Vagina (tissue), 2 donors: Measurements from ENCODE around the gene CAMKK2. TPM values are rescaled to one million over a fixed set of nuclear protein-coding genes. Genes with fewer than 3 reads are reported as not detected.

Experiments
- DNase-seq, 2 donors: peaks; one replicate each; pipeline ENCODE4 v3.0.0-alpha.2; 2017; ENCODE audit errors: extremely low spot score in 2 of 2
- H3K27ac ChIP-seq: fragments of 200-600 bp; sonication (generic); one replicate; pipeline ENCODE4 v1.5.1; 2019
- H3K27me3 ChIP-seq: fragments of 200-600 bp; sonication (generic); one replicate; pipeline ENCODE4 v1.5.1; 2019
- H3K36me3 ChIP-seq, 2 donors: fragments of 200-600 bp; sonication (generic); one replicate each; pipeline ENCODE4 v1.5.1; 2017 to 2019
- H3K4me1 ChIP-seq: fragments of 200-600 bp; sonication (generic); one replicate; pipeline ENCODE4 v1.5.1; 2019
- H3K4me3 ChIP-seq, 2 donors: fragments of 200-600 bp; sonication (generic); 1 replicate in 1 of 2; 2 replicates in 1 of 2; pipeline ENCODE4 v1.5.1; 2016 to 2019
- H3K9me3 ChIP-seq: fragments of 200-600 bp; sonication (generic); one replicate; pipeline ENCODE4 v1.5.1; 2019
- POLR2A ChIP-seq, 2 donors: fragments of 450-650 bp; IDR thresholded peaks; one replicate each; pipeline ENCODE4 v1.6.1; 2017; ENCODE audit warnings: antibody characterized with exemption in 2 of 2, mild to moderate bottlenecking in 2 of 2, moderate library complexity in 2 of 2
- POLR2AphosphoS5 ChIP-seq, 2 donors: sonication (generic); formaldehyde crosslinking; IDR thresholded peaks; one replicate each; pipeline ENCODE4 v1.9.0; 2017; ENCODE audit warnings: antibody characterized with exemption in 2 of 2, mild to moderate bottlenecking in 2 of 2, low read depth in 1 of 2; ENCODE audit not compliant: insufficient read depth in 1 of 2
- intact Hi-C: fragments of 100-400 bp; cut with DNase I; formaldehyde crosslinking; loops from one replicate; pipeline ENCODE4 v1.15.1; 2023
- total RNA-seq: library from RNA; depleted of rRNA; stranded (reverse); fragments of >200 nt; gene quantifications from one replicate; pipeline ENCODE4 v1.2.3, GENCODE V29; 2016
- TF ChIP-seq, protein P1 (sequence below), 3 experiments: fragments of 450-650 bp in 2 of 3; fragments of 200-600 bp in 1 of 3; sonication (generic) in 1 of 3; IDR thresholded peaks; one replicate each; pipeline ENCODE4 v1.5.1; 2017 to 2019; ENCODE audit warnings: antibody characterized with exemption in 3 of 3, mild to moderate bottlenecking in 2 of 3, moderate library complexity in 2 of 3

Gene CAMKK2
- 32.7 TPM for total RNA-seq

DNA sequence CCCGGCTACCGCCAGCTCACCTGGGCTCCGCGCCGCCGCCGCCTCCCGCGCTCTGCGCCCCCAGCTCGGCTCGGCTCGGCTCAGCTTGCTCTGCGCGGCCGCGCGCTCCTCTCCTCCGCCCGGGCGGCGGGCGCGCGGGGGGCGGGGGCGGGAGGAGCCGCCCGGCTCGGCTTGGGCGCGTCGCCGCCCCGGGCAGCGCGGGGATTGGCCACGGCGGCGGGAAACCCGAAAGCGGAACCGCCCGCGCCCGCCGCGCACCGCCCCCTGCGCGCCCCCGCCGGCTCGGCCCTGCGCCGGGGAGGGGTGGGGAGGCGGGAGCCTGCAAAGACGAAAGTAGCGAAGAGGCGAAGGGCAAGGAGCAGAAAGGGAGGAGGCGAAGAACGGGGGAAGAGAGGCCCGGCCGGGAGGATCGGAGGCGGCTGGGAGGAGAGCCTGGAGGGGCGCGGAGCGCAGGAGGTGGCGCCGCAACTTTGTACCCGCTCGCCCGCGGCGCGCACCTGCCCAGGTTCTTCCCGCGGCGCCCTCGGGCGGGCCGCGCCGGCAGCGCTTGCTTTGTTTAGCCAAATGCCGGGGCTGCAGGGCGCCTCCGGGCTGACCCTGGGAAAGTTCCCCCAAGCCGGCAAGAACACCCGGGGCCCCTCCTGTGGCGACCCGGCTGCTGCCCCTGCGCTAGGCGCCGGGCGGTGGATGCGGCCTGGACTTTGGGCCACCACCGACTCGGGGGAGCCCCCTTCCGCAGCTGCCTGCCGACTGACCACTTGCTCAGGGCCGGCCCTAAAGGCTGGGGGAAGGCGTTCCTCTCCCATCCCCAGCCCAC lies at the start of gene CAMKK2:
TSS of gene CAMKK2 (minus strand) at position 92 of the 817 bp plus-strand sequence. CDS start 22,183 bp downstream, outside the sequence.
- intact Hi-C loops = no loop called here
- H3K4me3 ChIP-seq = peak within 1 kb of the TSS; percentile 98 to 99
- H3K27ac ChIP-seq = peak within 1 kb of the TSS; percentile 96
- no peaks in the 10 kb centered on the region for H3K9me3 ChIP-seq
- H3K4me1 ChIP-seq = peaks cover 35% of the 10 kb centered on the region
- TF ChIP-seq, protein P1, sequence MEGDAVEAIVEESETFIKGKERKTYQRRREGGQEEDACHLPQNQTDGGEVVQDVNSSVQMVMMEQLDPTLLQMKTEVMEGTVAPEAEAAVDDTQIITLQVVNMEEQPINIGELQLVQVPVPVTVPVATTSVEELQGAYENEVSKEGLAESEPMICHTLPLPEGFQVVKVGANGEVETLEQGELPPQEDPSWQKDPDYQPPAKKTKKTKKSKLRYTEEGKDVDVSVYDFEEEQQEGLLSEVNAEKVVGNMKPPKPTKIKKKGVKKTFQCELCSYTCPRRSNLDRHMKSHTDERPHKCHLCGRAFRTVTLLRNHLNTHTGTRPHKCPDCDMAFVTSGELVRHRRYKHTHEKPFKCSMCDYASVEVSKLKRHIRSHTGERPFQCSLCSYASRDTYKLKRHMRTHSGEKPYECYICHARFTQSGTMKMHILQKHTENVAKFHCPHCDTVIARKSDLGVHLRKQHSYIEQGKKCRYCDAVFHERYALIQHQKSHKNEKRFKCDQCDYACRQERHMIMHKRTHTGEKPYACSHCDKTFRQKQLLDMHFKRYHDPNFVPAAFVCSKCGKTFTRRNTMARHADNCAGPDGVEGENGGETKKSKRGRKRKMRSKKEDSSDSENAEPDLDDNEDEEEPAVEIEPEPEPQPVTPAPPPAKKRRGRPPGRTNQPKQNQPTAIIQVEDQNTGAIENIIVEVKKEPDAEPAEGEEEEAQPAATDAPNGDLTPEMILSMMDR (IDR thresholded peaks at IDR 0.05) = no peak
- TF ChIP-seq POLR2A (IDR thresholded peaks at IDR 0.05) (peak in 1 of 2 donors; percentile 32), POLR2AphosphoS5 (IDR thresholded peaks at IDR 0.05; ENCODE audit: insufficient read depth in 1 of 2, low read depth in 1 of 2) (peak in 1 of 2 donors; percentile 63)
- no peaks in the 10 kb centered on the region for H3K27me3 ChIP-seq
- peaks cover 0 to 6% of the 10 kb centered on the region in 2 donors for H3K36me3 ChIP-seq
- DNase-seq = no peak

DNA sequence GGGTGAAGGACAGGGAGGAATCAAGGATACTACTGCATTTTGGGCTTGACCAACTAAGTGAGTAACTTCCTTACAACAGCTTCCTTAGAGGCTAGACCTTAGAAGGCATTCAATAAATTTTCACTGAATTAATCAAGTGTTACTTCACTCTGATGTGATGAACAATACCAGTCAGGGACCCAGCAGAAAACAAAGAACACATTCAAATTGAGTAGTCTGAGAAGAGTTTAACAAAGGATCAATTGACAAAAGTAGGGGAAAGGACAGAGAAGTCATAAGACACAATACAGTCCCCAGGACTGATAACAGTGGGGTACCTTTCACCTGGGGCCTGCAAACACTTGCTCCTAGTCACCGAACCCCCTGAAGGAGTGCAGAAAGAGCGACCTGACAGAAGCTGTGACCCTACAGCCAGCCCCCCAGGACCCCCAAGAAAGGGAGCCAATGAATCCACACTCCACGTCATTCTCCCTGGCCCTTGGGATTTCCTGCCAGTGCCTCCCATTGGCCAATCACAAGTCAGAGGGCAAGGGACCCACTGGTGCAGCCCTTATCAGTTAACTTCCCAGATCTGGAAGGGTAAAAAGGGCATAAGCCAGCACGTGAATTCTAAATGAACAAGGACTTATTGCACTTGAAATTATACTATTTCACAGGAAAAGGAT lies 48.8 kb upstream of the CAMKK2 start:
- intact Hi-C loops = no loop called here
- no peak for TF ChIP-seq POLR2A (IDR thresholded peaks at IDR 0.05)
- TF ChIP-seq POLR2AphosphoS5 (IDR thresholded peaks at IDR 0.05; ENCODE audit: insufficient read depth in 1 of 2, low read depth in 1 of 2) = no peak
- TF ChIP-seq, protein P1 (IDR thresholded peaks at IDR 0.05) = no peak
- Histone ChIP-seq H3K27me3 (no peaks in the 10 kb centered on the region), H3K27ac (no peak overlapping the region), H3K9me3 (no peaks in the 10 kb centered on the region), H3K4me1 (peaks cover 9% of the 10 kb centered on the region), H3K4me3 (no peak overlapping the region), H3K36me3 (peaks cover 0 to 61% of the 10 kb centered on the region in 2 donors)
- DNase-seq = no peak

DNA sequence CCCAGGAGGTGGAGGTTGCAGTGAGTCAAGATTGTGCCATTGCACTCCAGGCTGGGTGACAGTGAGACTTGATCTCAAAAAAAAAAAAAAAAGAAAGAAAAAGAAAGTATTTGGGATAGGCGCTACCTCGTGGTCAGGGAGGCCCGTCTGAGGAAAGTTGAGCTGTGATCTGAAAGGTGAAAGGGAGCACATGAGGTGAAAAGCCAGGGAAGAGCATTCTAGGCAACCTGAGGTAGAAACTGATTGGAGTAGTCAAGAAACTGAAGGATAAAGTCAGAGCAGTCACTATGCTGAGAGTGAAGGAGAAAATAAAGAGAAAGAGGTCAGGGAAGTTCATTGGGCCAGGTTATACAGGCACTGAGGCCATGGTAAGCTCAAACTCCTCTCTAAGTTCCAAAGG lies 48.0 kb upstream of the CAMKK2 start:
- H3K4me1 ChIP-seq = peaks cover 1% of the 10 kb centered on the region
- no peaks in the 10 kb centered on the region for H3K9me3 ChIP-seq
- intact Hi-C loops = no loop called here
- H3K36me3 ChIP-seq = peaks cover 0 to 66% of the 10 kb centered on the region in 2 donors
- H3K4me3 ChIP-seq = no peak overlapping the region
- H3K27ac ChIP-seq = no peak overlapping the region
- TF ChIP-seq, protein P1 (IDR thresholded peaks at IDR 0.05) = no peak
- no peak for TF ChIP-seq POLR2A (IDR thresholded peaks at IDR 0.05)
- TF ChIP-seq POLR2AphosphoS5 (IDR thresholded peaks at IDR 0.05; ENCODE audit: insufficient read depth in 1 of 2, low read depth in 1 of 2) = no peak
- no peak for DNase-seq
- no peaks in the 10 kb centered on the region for H3K27me3 ChIP-seq

DNA sequence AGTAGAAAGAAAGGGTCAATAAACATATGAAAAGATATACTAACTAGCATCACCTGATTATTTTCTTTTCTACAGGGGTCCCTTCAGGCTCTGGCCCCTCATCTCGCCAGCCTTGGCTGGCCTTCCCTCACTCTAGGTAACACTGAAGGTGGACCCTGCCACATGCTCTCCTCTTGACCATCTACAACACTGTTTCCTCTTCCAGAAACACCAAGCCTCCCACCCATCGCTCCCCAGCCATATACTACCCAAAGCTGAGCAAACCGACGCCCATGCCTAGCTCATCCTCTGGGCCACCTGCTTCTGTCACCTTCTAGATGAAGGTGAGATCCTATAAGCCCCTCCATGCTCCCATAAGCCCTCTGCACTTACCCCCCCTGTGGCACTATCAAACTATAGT lies 40.9 kb upstream of the CAMKK2 start:
- TF ChIP-seq, protein P1 (IDR thresholded peaks at IDR 0.05) = no peak
- TF ChIP-seq POLR2A (IDR thresholded peaks at IDR 0.05) (no peak), POLR2AphosphoS5 (IDR thresholded peaks at IDR 0.05; ENCODE audit: insufficient read depth in 1 of 2, low read depth in 1 of 2) (no peak)
- Histone ChIP-seq H3K4me1 (no peaks in the 10 kb centered on the region), H3K36me3 (peaks cover 0 to 78% of the 10 kb centered on the region in 2 donors), H3K9me3 (no peaks in the 10 kb centered on the region), H3K27me3 (no peaks in the 10 kb centered on the region), H3K27ac (no peak overlapping the region), H3K4me3 (no peak overlapping the region)
- intact Hi-C loops = no loop called here
- DNase-seq = no peak
